Body of pancreas (tissue), 4 donors: ENCODE data around the gene RGMA. TPM values are rescaled to one million over a fixed set of nuclear protein-coding genes. Genes with fewer than 3 reads are reported as not detected.
A peak's percentile ranks its signal among the peaks of the same experiment; 100 is the strongest.

Experiments used
- ATAC-seq: fragments of 150-250 bp; one replicate; pipeline ENCODE4 v1.9.1; 2016
- DNase-seq, 4 donors: peaks; one replicate each; pipeline ENCODE4 v3.0.0-alpha.2; 2019
- H3K27ac ChIP-seq, 4 donors: fragments of 200-600 bp; sonication (generic); 1 replicate in 3 of 4; 2 replicates in 1 of 4; pipeline versions ENCODE4 v1.5.1 to v1.6.1; 2016 to 2019; ENCODE audit warnings: mild to moderate bottlenecking in 1 of 4, mixed read lengths in 1 of 4, moderate library complexity in 1 of 4
- H3K27me3 ChIP-seq, 2 donors: fragments of 200-600 bp; sonication (generic); one replicate each; pipeline ENCODE4 v1.6.0; 2016; ENCODE audit warnings: mild to moderate bottlenecking in 1 of 2
- H3K36me3 ChIP-seq, 2 donors: fragments of 200-600 bp; sonication (generic); replicated peaks in 1 of 2; 2 replicates each; pipeline ENCODE4 v1.5.1; 2016; ENCODE audit warnings: low read depth in 2 of 2; ENCODE audit not compliant: insufficient read depth in 1 of 2
- H3K4me1 ChIP-seq: fragments of 200-600 bp; sonication (generic); one replicate; pipeline ENCODE4 v1.6.0; 2016
- H3K4me3 ChIP-seq, 2 donors: fragments of 200-600 bp; sonication (generic); 1 replicate in 1 of 2; 2 replicates in 1 of 2; pipeline ENCODE4 v1.5.1; 2016 to 2019
- H3K9me3 ChIP-seq, 3 donors: fragments of 200-600 bp; sonication (generic); 1 replicate in 2 of 3; 2 replicates in 1 of 3; pipeline ENCODE4 v1.5.1; 2016
- CTCF ChIP-seq, 7 experiments: fragments of 450-650 bp in 4 of 7; fragments of 200-600 bp in 3 of 7; sonication (generic) in 3 of 7; IDR thresholded peaks; one replicate each; pipeline ENCODE4 v1.5.1; 2016 to 2019; ENCODE audit warnings: antibody characterized with exemption in 7 of 7
- POLR2A ChIP-seq, 3 donors: fragments of 450-650 bp; IDR thresholded peaks; one replicate each; pipeline ENCODE4 v1.6.1; 2016; ENCODE audit warnings: antibody characterized with exemption in 3 of 3, mild to moderate bottlenecking in 2 of 3
- WGBS, 2 donors: methylation state at CpG; one replicate each; pipeline ENCODE4 v1.1.5; 2017; 5-methylcytosine and 5-hydroxymethylcytosine counted together
- intact Hi-C: fragments of 100-400 bp; cut with DNase I; formaldehyde crosslinking; loops from one replicate; pipeline ENCODE4 v1.15.1; 2023
- total RNA-seq, 2 donors: library from RNA; depleted of rRNA; stranded (reverse); fragments of >200 nt; gene quantifications; one replicate each; pipeline ENCODE4 v1.1.0, GENCODE V29; 2016

RGMA gene
- total RNA-seq, 2 donors from 2014 or later, result 8.8 to 9.2 TPM

DNA sequence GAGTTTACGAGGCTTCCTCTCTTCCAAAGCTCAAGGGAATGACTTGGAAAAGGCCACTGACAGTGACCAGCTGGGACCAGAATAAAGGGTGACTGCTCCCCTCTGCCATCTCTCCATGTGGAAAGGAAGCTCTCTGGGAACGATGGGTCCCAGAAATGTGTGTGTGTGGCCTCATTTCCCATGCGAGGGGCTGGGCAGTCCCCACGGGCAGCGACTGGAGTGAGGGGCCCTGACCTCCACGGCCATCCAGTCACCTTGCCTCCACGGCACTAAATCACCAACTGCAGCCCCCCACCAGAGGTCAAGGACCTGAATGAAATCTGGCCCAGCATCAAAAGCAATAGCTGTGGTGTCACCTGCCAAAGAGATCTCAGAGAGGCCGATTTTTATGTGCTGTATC lies 29.6 kb downstream of the RGMA start:
- no peak overlapping the region for H3K4me3 ChIP-seq
- ATAC-seq (no peak), DNase-seq (no peak)
- H3K36me3 ChIP-seq, result no peaks in the 10 kb centered on the region
- H3K27me3 ChIP-seq, result no peaks in the 10 kb centered on the region
- peaks cover 32% of the 10 kb centered on the region for H3K4me1 ChIP-seq
- no peaks in the 10 kb centered on the region for H3K9me3 ChIP-seq
- intact Hi-C loops, result no loop called here
- H3K27ac ChIP-seq, result peak overlapping the region in 1 of 4 donors; percentile 1
- TF ChIP-seq POLR2A (IDR thresholded peaks at IDR 0.05), result no peak
- WGBS, 2 donors, result 64 to 71% methylated on average over 8 of the region's 8 CpGs

GRCh38 chr15:93058904-93059427 lies 30.0 kb downstream of the RGMA start:
- peak overlapping the region in 1 of 4 donors; percentile 1 for H3K27ac ChIP-seq
- intact Hi-C loops, result no loop called here
- no peaks in the 10 kb centered on the region for H3K27me3 ChIP-seq
- no peaks in the 10 kb centered on the region for H3K36me3 ChIP-seq
- TF ChIP-seq POLR2A (IDR thresholded peaks at IDR 0.05), result no peak
- no peak for TF ChIP-seq CTCF (IDR thresholded peaks at IDR 0.05)
- DNase-seq (no peak), ATAC-seq (no peak)
- 76 to 81% methylated on average over 12 to 18 of the region's 18 CpGs for WGBS, 2 donors
- peaks cover 30% of the 10 kb centered on the region for H3K4me1 ChIP-seq
- no peaks in the 10 kb centered on the region for H3K9me3 ChIP-seq
- no peak overlapping the region for H3K4me3 ChIP-seq

DNA sequence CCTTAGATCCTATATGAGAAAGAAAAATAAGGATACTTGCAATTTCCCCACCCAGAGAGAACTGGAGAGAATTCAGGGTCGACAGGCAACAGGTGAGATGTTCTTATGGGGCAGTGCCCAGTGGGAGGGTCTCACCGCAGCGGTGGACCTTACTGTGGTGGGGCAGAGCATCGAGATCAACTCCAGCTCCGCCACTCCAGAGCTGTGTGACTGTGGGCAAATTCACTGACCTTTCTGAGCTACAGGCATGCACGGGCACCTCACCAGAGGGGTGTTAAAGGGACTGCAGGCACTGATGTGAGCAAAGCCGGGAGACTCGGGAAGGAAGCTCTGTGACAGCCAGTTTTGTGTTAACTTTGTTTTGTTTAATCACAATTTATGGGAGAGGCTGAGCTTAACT lies 30.9 kb downstream of the RGMA start:
- DNase-seq (no peak), ATAC-seq (no peak)
- H3K27me3 ChIP-seq, result no peaks in the 10 kb centered on the region
- H3K27ac ChIP-seq, result no peak overlapping the region
- H3K4me3 ChIP-seq, result no peak overlapping the region
- no peaks in the 10 kb centered on the region for H3K9me3 ChIP-seq
- 71 to 80% methylated on average over 7 to 8 of the region's 8 CpGs for WGBS, 2 donors
- H3K36me3 ChIP-seq, result no peaks in the 10 kb centered on the region
- intact Hi-C loops, result no loop called here
- no peak for TF ChIP-seq POLR2A (IDR thresholded peaks at IDR 0.05)
- no peak for TF ChIP-seq CTCF (IDR thresholded peaks at IDR 0.05)
- H3K4me1 ChIP-seq, result peaks cover 21% of the 10 kb centered on the region

GRCh38 chr15:93057618-93058017 lies 31.4 kb downstream of the RGMA start:
- ATAC-seq, result no peak
- no peaks in the 10 kb centered on the region for H3K36me3 ChIP-seq
- no peak overlapping the region for H3K27ac ChIP-seq
- H3K4me3 ChIP-seq, result no peak overlapping the region
- intact Hi-C loops, result no loop called here
- 72 to 90% methylated on average over 8 of the region's 8 CpGs for WGBS, 2 donors
- TF ChIP-seq CTCF (IDR thresholded peaks at IDR 0.05) (no peak), POLR2A (IDR thresholded peaks at IDR 0.05) (no peak)
- no peaks in the 10 kb centered on the region for H3K9me3 ChIP-seq
- no peak for DNase-seq
- peaks cover 18% of the 10 kb centered on the region for H3K4me1 ChIP-seq
- no peaks in the 10 kb centered on the region for H3K27me3 ChIP-seq

- TF ChIP-seq CTCF (IDR thresholded peaks at IDR 0.05) (no peak), POLR2A (IDR thresholded peaks at IDR 0.05) (no peak)
- H3K4me1 ChIP-seq, result peaks cover 11% of the 10 kb centered on the region
- intact Hi-C loops, result no loop called here
- H3K4me3 ChIP-seq, result no peak overlapping the region
- no peak overlapping the region for H3K27ac ChIP-seq
- H3K36me3 ChIP-seq, result no peaks in the 10 kb centered on the region
- WGBS, 2 donors, result 87 to 90% methylated on average over 6 of the region's 7 CpGs
- H3K9me3 ChIP-seq, result no peaks in the 10 kb centered on the region
- H3K27me3 ChIP-seq, result no peaks in the 10 kb centered on the region
- ATAC-seq (no peak), DNase-seq (no peak)
Measured at GRCh38 chr15:93056836-93057235, 32.2 kb downstream of the RGMA start.
